ENCODE results near the gene PGAM5. TPM values are rescaled to one million over a fixed set of nuclear protein-coding genes. Genes with fewer than 3 reads are reported as not detected.
A peak's percentile ranks its signal among the peaks of the same experiment; 100 is the strongest.

PGAM5 gene
- total and polyA plus RNA-seq, 9 of the 15 experiments (the other 6 are each of a cell fraction or from before 2014, with no cell fraction given): 7.4 to 121 (median 69.5) TPM

DNA sequence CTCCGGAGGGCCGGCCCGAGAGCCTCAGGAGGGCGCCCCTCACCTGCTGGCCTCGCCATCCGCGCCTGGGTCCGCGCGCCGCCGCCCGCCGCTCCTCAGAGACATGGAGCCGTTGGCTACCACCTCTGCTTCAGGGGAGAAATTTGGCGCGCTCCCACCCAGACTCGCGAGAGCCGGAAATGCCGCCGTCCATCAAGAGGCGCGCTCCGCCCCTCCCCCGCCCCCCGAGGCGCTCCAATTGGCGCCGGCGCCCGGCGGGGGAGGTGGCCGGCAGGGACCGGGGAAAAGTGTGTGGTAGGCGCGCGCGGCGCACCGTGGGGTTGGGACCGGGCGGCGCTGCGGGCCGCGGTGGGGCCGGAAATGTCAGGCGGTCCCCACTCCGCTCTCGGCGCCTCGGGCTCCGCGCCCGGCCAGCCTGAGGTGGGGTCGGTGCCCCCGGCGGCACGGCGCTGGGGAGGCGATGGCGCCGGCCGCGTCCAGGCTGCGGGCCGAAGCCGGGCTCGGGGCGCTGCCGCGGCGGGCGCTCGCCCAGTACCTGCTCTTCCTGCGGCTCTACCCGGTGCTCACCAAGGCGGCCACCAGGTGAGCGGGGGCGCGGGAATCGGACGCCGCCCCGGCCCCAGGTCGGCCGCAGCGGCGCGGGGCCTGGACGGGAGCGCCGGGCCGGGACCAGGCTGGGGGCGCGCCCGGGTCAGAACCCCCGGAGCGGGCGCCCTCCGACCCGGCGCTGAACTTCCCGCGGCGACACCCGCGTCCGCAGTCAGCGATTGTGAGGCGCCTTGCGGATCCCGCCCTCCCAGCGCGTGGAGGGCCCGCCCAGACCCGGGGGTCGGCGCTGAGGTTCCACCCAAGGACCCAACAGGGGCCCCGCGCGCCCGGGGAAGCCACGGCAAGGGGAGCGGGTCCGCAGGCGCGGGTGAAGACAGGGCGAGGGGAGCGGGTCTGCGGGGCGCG lies 23.2 kb upstream of the PGAM5 start, which contains the start of the genes POLE and PXMP2 (continued):
- TF ChIP-seq, protein P1, sequence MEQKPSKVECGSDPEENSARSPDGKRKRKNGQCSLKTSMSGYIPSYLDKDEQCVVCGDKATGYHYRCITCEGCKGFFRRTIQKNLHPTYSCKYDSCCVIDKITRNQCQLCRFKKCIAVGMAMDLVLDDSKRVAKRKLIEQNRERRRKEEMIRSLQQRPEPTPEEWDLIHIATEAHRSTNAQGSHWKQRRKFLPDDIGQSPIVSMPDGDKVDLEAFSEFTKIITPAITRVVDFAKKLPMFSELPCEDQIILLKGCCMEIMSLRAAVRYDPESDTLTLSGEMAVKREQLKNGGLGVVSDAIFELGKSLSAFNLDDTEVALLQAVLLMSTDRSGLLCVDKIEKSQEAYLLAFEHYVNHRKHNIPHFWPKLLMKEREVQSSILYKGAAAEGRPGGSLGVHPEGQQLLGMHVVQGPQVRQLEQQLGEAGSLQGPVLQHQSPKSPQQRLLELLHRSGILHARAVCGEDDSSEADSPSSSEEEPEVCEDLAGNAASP (IDR thresholded peaks at IDR 0.05): no peak
- TF ChIP-seq STAG1 (CRISPR knock-in tag; IDR thresholded peaks at IDR 0.05; ENCODE audit: borderline replicate concordance) (no peak), FIP1L1 (IDR thresholded peaks at IDR 0.05; ENCODE audit: low read depth, low read length, poor library complexity, severe bottlenecking) (peak; percentile 88), BHLHE40 (IDR thresholded peaks at IDR 0.05; ENCODE audit: low read length) (peak; percentile 14; the same call in 1 of the 2 replicates), NBN (IDR thresholded peaks at IDR 0.05; ENCODE audit: low read depth) (no peak), ZBTB1 (CRISPR knock-in tag; IDR thresholded peaks at IDR 0.05; ENCODE audit: borderline replicate concordance, low read depth) (0 out of 2 replicates have a peak, but pooled peaks have one; percentile 56), ZNF79 (CRISPR knock-in tag; IDR thresholded peaks at IDR 0.05; ENCODE audit: low read depth) (no peak), NR2C2 (CRISPR knock-in tag; IDR thresholded peaks at IDR 0.05) (0 out of 2 replicates have a peak, but pooled peaks have one; percentile 41), NR2C2 (tag; IDR thresholded peaks at IDR 0.05) (peak; percentile 84), ZFX (CRISPR knock-in tag; IDR thresholded peaks at IDR 0.05) (peak; percentile 55), SIN3B (IDR thresholded peaks at IDR 0.05; ENCODE audit: low read depth) (peak; percentile 56; the same call in 1 of the 2 replicates), DPF2 (IDR thresholded peaks at IDR 0.05) (no peak), HNRNPH1 (optimal IDR thresholded peaks at IDR 0.05; ENCODE audit: low read depth, low read length) (no peak), U2AF2 (optimal IDR thresholded peaks at IDR 0.05; ENCODE audit: low read depth, low read length) (no peak), POLR3A (IDR thresholded peaks at IDR 0.05; ENCODE audit: borderline replicate concordance, extremely low read depth, insufficient read depth, insufficient read length) (no peak), SIRT6 (IDR thresholded peaks at IDR 0.05; ENCODE audit: low read depth, low read length) (no peak), U2AF1 (optimal IDR thresholded peaks at IDR 0.05; ENCODE audit: low read depth, low read length) (peak; percentile 82), NCOA6 (IDR thresholded peaks at IDR 0.05) (no peak), TOE1 (IDR thresholded peaks at IDR 0.05; ENCODE audit: borderline replicate concordance) (peak; percentile 85; the same call in 1 of the 2 replicates), TOE1 (CRISPR knock-in tag; IDR thresholded peaks at IDR 0.05; ENCODE audit: borderline replicate concordance, low read depth) (no peak), GTF2F1 (IDR thresholded peaks at IDR 0.05; ENCODE audit: low read depth, low read length) (peak; percentile 66; the same call in 1 of the 2 replicates), POLR2AphosphoS5 (IDR thresholded peaks at IDR 0.05; ENCODE audit: control insufficient read depth, insufficient read depth, low read depth, low read length) (peak; percentile 86), NRF1 (conservative IDR thresholded peaks at IDR 0.05 in 1 of 2, IDR thresholded peaks at IDR 0.05 in 1 of 2) (peak; percentile 75 to 78; a peak in 3 of 4 replicates)
- TF ChIP-seq, protein P2, sequence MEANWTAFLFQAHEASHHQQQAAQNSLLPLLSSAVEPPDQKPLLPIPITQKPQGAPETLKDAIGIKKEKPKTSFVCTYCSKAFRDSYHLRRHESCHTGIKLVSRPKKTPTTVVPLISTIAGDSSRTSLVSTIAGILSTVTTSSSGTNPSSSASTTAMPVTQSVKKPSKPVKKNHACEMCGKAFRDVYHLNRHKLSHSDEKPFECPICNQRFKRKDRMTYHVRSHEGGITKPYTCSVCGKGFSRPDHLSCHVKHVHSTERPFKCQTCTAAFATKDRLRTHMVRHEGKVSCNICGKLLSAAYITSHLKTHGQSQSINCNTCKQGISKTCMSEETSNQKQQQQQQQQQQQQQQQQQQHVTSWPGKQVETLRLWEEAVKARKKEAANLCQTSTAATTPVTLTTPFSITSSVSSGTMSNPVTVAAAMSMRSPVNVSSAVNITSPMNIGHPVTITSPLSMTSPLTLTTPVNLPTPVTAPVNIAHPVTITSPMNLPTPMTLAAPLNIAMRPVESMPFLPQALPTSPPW (CRISPR knock-in tag; IDR thresholded peaks at IDR 0.05): peak; percentile 92
